ENCODE data around the gene EIF4E1B.
A peak's percentile ranks its signal among the peaks of the same experiment; 100 is the strongest.
"Not testable (repeated sequence)": the region's sequence is repeated elsewhere in the genome, so short reads cannot be mapped to it uniquely, and the experiment has no call there.

The EIF4E1B gene, protein sequence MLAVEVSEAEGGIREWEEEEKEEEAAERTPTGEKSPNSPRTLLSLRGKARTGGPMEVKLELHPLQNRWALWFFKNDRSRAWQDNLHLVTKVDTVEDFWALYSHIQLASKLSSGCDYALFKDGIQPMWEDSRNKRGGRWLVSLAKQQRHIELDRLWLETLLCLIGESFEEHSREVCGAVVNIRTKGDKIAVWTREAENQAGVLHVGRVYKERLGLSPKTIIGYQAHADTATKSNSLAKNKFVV

DNA sequence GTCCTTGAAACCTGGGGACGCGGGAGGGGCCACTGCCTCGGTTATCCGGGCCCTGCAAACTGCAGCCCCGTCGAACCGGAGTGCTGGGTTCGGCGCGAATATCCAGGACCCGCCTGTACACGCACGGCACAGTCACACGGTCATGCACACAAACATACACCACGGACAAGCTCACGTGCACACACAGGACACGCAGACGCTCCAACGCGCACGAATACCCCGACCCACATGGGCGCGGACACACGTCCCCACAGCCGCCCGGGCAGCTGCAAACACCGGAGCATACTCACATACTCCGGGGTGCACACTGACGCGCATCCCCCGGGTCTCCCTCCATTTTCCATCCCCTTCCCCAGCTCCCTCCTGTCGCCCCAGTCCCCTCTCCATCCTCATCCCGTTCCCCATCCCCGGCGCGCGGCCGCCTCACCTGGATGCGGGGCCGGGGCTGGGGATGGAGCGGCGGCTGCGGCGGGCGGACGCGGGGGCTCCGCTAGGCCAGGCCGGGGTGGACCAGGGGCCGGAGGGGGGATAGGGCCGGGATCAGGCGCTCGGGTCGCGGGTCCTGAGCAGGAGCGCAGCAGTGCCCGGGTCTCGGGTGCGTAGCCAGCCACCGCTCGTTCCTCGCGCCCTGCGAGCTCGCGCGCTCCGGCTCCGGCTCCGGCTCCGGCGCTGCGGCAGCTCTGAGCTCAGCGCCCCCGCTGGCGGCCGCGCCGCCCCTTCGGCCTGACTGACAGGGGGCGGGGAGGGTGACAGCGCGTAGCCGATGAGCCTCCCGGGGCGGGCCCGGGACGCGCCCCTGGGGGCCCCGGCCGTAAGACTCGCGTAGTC, at the start of gene EIF4E1B, which contains the start of gene SNCB:
Gene EIF4E1B (plus strand): TSS at position 823 of the 828 bp plus-strand sequence. CDS start 12,113 bp downstream, outside the sequence.
Gene SNCB (minus strand): TSS at position 682 of the 828 bp plus-strand sequence. CDS start 880 bp downstream, outside the sequence.
- DNase-seq = peak in 20 of 51 donors; percentile 16 to 60 (median 38)

DNA sequence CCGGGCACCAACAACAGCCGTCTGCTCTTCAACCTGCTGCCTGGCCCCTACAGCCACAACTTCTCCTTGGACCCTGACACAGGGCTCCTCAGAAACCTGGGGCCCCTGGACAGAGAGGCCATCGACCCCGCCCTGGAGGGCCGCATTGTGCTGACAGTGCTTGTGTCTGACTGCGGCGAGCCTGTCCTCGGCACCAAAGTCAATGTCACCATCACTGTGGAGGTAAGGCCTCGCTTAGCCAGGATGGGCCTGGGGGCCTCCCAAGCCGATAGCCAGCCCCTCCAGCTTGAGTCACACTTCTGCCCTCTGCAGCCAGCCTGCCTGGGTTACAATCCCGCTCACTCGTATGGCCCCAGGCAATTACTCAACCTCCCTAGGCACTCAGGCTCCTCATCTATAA, 49.1 kb upstream of the EIF4E1B start:
- DNase-seq = no peak

DNA sequence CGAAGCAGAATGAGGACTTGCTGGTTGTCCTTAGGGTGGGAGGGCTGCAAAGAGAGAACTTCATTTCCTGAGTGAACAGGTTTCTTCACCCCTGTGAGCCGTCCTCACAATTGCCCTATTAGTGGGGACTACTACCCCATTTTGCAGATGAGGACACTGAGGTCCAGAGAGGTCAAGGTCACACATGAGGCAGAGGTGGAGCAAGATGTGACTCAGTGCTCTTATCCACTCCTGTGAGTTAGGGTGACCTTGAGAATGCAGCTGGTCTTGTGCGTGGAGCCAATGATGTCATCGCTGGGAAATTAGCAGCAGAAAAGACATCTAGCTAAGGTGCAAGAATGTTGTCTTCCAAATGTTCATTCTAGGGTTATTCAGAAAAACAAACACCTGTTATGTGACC, 47.4 kb upstream of the EIF4E1B start:
- DNase-seq = no peak

DNA sequence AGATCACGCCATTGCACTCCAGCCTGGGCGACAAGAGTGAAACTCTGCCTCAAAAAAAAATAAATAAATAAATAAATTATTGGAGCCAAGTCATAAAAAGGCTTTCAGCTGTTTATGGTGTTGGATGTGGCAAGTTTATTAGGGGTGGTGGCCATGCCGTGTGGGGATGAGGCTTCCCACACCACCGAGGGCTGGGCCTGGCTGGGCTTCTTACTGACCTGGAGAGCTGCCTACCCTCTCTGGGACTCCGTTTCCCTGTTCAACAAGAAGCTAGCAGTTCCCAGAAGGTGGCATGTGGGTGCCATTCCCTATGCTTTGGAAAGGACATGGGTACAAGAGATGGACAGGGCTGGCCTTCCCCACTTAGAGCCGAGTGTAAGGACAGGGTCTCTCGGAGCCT, 43.1 kb upstream of the EIF4E1B start:
- no peak for DNase-seq

DNA sequence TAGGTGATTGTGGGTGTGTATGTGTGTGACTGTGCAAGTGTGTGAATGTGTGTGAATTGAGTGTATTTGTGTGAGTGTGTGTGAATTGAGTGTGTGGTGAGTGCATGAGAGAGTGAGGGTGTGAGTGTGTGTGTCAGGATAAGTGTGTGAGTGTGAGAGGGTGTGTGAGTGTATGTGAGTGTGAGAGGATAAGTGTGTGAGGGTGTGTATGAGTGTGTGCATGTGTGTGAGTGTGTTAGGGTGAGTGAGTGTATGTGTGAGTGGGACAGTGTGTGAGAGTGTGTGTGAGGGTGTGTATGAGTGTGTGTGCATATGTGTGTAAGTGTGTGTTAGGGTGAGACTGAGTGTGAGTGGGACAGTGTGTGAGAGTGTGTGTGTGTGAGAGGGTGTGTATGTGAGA, 42.2 kb upstream of the EIF4E1B start:
- no peak for DNase-seq

DNA sequence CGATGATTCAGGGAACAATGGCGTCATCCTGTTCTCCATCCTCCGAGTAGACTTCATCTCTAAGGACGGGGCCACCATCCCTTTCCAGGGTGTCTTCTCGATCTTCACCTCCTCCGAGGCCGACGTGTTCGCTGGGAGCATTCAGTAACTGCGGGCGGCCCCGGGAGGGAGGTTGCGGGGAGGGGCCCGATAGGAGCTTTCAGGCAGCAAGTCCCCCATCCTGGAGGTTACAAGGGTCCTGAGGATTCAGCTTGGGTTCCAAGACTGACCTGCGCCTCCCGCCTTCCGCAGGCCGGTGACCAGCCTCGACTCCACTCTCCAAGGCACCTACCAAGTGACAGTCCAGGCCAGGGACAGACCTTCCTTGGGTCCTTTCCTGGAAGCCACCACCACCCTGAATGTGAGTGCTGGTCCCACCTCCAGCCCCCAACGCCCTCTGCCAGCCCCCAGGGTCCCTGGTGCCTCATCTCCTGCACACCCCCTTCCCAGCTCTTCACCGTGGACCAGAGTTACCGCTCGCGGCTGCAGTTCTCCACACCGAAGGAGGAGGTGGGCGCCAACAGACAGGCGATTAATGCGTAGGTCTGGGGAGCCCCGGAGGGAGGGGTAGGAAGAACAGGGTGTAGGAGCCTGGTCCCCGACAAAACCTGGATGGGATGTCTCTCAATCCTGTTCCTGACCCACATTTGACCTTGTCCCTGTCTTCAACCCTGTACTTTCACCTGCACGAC, 41.3 kb upstream of the EIF4E1B start:
- no peak for DNase-seq

DNA sequence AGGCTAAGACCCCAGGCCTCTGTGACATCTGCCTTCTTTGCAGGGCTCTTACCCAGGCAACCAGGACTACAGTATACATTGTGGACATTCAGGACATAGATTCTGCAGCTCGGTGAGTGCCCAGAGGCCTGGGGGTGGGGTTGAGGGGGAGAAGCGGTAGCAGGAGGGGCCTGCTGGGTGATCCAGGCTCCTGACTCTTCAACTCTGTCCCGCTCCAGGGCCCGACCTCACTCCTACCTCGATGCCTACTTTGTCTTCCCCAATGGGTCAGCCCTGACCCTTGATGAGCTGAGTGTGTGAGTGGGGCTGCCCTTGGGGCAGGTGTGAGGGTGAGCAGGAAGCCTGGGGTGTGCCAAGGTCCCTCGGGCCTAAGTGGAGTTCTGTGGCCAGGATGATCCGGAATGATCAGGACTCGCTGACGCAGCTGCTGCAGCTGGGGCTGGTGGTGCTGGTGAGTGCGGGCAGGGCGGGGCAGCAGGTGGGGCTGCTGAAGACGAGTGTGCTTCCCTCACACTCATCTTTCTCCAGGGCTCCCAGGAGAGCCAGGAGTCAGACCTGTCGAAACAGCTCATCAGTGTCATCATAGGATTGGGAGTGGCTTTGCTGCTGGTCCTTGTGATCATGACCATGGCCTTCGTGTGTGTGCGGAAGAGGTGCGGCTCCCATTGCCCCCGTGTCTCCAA, 40.3 kb upstream of the EIF4E1B start:
- no peak for DNase-seq

DNA sequence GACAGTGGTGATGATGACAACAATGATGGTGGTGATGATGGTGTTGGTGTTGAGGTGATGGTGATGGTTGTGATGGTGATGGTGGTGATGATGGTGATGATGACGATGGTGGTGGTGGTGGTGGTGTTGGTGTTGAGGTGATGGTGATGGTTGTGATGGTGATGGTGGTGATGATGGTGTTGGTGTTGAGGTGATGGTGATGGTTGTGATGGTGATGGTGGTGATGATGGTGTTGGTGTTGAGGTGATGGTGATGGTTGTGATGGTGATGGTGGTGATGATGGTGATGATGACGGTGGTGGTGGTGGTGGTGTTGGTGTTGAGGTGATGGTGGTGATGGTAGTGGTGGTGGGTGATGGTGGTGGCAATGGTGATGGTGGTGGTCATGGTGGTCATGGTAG, 38.8 kb upstream of the EIF4E1B start:
- DNase-seq = not testable (repeated sequence)

DNA sequence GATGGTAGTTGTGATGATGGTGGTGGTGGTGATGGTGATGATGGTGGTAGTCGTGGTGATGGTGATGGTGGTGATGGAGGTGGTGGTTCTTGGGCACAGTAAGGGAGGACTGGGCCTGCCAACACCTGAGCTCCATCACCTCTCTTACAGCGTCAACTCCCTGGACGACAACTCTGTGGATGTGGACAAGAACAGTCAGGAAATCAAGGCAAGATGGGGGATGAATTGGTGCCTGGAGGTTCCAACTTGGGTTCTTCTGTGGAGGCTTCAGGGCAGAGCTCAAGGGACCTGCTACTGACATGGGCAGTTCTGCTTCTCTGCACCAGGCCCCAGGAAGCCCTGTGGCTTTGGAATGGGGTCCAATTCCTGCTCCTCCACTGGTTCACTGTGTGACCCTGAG, 37.9 kb upstream of the EIF4E1B start:
- DNase-seq = no peak

DNA sequence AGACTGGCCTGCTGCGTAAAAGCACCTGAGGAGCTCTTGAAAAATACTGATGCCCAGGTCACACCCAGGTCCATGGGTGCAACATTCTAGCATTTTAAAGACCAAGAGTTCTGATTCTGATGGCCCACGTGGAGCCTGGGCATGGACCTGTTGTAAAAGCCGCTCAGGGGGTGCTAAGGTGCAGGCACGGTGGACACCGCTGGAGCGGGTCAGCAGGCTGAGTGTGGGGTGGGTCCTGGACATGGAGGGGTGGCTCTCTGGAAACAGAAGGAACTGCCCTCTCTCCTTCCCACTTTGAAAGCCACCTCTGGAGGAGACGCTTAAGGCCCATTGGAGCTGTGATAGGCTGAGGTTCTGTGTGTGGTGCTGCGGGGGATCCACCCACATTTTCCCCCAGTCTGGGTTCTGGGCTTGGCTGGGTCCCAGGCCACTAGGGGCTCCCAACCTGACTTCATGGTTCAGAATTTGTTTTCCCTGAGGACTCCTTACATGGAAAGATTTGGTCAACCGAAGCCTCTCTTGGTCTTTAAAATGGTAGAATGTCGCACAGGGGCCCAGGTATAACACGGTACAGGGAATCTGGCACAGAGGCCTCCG, 37.1 kb upstream of the EIF4E1B start:
- DNase-seq = no peak

DNA sequence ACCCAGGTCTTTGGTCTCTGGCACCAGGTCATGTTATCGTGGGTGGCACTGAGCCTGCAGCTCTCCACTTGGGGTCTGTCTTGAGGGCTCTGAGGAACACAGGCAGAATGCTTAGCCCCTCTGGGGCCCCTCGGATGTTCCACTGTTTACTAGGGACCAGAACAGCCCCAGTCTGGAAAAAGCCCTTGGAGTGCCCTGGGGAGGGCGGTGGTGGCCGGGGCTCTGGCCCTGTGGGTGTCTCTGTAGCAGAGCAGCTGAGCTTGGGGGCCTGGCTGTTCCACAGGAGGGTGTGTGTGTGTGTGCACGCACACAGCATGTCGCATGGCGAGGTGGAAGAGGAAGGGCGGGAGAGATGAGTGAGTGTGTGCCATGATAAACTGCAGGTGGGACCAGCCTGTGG, 35.9 kb upstream of the EIF4E1B start:
- no peak for DNase-seq

DNA sequence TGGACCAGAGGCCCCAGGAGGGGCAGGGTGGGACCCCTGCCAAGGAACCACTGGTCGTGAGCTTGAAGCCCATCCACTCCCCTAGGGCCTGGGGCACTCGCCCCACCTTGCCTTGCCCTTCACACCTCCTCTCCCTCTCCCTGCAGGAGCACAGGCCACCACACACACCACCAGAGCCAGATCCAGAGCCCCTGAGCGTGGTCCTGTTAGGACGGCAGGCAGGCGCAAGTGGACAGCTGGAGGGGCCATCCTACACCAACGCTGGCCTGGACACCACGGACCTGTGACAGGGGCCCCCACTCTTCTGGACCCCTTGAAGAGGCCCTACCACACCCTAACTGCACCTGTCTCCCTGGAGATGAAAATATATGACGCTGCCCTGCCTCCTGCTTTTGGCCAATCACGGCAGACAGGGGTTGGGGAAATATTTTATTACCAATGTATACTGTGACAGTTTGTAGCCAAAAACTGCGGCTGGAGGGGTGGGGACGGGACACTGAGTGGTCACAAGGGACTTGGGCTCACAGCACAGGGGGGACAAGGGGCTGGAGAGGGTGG, 35.0 kb upstream of the EIF4E1B start:
- no peak for DNase-seq

DNA sequence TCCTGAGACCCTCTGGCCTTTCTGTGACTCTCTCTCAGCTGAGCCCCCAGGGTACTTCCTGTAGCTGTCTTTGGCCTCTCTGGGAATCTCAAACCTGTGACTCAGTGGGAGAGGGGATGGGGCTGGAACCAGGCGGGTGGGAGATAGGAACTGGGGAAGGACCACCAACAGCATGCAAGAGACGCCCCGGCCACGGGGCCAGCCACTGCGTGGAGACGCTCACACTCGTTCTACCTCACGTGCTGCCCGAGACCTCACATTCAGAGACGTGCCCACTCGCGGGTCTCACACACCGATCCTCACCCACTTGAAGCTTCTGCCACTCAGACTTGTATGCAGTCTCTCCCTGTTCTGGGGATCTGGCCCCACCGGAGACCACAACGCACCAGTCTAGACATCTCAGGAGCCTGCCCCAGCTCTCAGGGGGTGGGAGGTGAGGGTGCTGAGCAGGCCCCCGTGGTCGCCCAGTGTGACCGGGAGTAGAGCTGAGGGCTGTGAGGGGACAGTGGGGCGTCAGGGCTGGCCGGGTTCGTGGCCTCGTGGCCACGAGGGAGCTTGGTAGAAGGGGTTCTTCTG, 34.3 kb upstream of the EIF4E1B start:
- DNase-seq = no peak

DNA sequence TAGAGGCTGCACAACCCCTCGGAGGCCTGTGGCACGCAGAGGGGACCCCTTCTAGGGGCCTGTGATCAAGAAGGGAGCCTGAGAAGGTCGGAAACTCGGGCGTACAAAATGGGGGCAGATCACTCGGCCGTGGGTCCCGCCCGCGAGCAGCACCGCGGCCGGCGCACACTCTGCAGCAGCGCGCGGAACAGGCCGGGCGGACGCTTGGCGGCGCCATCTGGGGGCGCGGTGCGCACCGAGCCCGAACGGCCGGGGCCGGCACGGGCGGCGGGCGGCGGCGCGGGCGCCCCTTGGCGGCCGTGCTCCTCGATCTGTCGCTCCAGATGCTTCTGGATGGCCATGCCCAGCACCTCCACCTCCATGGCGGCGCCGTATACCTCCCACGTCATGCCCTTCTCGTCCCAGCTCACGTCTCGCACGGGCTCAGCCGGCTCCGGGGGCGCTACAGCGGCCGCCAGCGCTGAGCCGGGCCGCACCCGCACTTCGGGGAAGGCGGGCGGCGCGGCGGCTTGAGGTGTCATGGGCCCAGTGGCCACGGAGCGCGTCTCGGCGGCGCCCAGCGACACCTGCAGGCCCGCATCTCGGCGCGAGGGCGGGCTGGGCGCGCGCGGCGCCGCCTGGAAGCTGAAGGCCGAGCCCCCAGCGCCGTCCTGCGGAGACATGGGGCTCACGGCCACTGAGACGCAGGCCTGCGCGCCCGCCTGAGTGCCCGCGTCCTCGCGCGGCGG, 33.6 kb upstream of the EIF4E1B start:
- DNase-seq = no peak

DNA sequence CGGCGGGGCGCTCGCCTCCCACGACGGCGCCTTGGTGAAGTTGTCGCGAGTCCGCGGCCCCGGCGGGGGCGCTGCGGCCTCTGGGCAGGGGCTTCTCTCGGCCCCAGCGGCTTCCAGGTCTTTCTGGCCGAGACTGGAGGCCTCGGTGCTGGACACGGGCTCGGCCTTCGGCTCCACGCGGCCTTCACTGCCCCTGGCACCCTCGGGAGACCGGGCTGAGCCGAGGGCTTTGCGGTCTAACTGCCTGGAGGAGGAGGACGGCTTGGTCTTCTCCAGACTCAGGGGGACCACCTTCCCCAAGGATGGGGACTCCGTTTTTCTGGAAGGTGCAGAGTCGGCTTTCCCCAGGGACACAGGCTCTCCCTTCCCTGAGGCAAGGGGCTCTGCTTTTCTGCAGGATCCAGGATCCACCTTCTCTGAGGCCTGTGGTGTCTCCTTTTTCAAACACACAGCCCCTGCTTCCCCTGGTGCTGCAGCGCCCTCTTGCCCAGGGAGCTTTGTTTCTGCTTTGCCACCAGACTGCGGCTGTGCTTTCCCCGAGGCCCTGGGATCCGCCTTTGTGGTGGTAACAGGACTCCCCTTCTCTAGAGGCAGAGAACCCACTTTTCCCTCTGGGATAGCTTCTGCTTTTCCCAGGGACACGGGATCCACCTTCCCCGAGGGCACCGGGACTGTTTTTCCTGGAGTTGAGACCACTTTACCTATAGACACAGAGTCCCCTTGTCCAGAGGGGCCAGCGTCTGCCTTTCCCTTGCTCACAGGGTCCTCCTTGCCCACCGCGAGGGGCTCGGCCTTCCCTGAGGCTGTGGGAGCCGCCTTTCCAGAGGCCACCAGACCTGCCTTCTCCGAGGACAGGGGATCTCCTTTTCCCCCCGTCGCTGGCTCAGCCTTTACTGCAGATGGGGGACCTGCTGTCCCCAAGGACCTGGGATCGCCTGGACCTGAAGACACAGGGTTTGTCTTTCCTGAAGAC, 32.8 kb upstream of the EIF4E1B start:
- DNase-seq = no peak

DNA sequence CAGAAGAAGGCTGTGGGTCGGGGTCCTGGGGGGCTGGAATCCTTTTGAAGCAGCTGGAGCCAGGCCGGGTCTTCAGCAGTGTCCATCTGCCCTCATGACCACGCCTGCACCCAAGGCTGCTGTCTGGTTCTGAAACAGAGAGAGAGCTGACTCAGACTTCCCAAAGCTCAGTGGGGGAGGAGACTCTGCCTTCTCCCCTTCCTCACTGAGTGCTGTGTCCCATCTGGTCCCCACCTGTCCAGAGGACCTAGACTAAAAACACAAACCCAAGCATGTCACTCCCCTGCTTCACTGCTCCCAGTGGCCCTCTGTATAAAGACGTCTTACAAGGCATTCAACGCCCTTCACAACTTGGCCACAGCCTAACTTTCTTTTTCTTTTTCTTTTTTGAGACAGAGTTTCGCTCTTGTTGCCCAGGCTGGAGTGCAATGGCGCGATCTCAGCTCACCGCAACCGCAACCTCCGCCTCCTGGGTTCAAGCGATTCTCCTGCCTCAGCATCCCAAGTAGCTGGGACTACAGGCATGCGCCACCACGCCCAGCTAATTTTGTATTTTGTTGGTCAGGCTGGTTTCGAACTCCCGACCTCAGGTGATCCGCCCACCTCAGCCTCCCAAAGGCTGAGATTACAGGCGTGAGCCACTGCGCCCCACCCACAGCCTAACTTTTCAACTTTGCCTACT, 30.6 kb upstream of the EIF4E1B start:
- DNase-seq = not testable (repeated sequence)

DNA sequence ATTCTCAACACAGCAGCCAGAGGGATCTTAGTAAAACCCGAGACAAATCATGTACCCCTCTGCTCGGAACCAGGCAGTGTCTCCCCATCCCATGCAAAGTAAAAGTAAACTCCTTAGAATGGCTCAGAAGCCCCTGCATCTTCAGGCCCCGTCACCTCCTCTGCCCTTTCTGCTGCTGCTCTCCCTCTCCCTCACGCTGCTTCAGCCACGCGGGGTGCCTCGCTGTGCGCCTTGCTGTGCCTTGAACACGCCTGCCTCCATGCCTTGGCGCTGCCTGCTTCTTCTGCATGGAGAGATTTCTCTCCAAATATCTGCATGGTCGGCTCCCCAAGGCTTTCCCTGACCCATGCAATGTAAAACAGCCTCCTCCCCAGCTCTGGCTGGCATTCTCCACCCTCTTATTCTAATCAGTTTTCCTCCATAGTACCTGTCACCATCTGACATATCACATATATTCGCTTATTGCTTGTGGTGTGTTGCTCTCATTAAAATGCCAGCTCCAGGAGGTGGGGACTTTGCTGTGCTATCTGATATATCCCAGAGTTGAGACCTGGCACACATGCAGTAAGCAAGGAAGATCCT, 28.5 kb upstream of the EIF4E1B start:
- no peak for DNase-seq

DNA sequence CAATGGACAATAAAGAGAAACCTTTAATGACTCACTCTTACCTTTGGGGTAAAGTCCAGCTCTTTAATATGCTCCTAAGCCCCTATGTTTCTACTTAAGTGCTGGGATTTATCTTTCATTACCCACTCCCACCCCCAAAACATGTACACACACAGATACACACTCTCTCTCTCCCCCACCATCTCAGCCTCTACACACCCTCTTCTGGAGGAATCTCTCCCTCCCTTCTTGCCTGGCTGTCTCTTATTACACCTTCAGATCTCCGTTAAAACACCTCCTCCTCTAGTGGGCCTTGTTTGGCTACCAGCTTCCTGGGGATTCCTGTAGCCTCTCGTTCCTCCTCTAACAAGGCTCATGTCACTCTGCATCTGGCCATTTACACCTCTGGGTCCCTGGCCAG, 27.4 kb upstream of the EIF4E1B start:
- DNase-seq = no peak

Data from hypothalamus (tissue), 51 donors.